ENCODE measurements around the gene SCUBE1. TPM values are rescaled to one million over a fixed set of nuclear protein-coding genes. Genes with fewer than 3 reads are reported as not detected.

SCUBE1 gene
- total RNA-seq, 1 experiment from 2014 or later: not detected

DNA sequence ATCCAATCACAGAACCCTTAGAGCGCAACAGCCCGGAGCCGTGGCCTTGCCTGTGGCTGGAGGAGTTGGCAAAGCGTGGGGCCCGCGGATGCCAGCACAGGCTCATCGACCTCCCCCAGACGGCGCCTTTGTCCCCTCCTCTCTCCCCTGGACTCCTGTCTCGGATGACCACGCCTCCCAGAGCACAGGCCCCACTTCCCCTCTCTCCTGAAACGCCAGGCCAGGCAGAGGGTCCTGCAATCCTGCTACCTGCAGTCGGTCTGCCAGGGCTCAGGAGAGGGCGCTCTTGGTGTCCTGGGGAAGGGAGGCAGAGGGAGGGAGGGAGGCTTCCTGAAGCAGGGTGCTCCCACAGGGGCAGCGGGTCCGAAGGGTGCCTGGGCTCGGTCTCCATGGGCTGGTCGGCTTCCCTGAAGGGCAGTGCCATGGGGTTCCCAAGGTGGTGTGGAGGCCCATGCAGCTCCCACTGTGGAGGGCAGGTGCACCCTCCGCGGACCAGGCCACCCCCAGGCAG lies 139.6 kb downstream of the SCUBE1 start:
- POLR2A ChIA-PET: no interaction called here
- no peak for TF ChIP-seq SIN3A (IDR thresholded peaks at IDR 0.05; ENCODE audit: borderline replicate concordance, insufficient read depth, low read depth, low read length)
- TF ChIP-seq POLR2AphosphoS5 (IDR thresholded peaks at IDR 0.05; ENCODE audit: low read depth, low read length): no peak
- no peak for TF ChIP-seq CTCF (IDR thresholded peaks at IDR 0.05)
- TF ChIP-seq REST (IDR thresholded peaks at IDR 0.05; ENCODE audit: insufficient read depth in 1 of 2, low read depth in 2 of 2, low read length in 1 of 2): no peak
- no peak for TF ChIP-seq TCF7L2 (IDR thresholded peaks at IDR 0.05; ENCODE audit: low read depth, low read length)
- no peaks in the 10 kb centered on the region for H3K9me3 ChIP-seq (ENCODE audit: control insufficient read depth, insufficient read depth, low read depth, low read length)
- DNase-seq (ENCODE audit: low read depth, low spot score) (no peak), ATAC-seq (no peak)
- CTCF ChIA-PET: no interaction called here
- no peaks in the 10 kb centered on the region for H3K27me3 ChIP-seq (ENCODE audit: control insufficient read depth, insufficient read depth, low read length)
- intact Hi-C loops (cut with micrococcal nuclease; ENCODE audit: unreplicated experiment) (no loop called here), in situ Hi-C loops (cut with HindIII; ENCODE audit: low pct_unique_long_range_greater_than_20kb, low sequenced_read_pairs) (no loop called here)
- no peak overlapping the region for H3K27ac ChIP-seq (ENCODE audit: low read length)
- BruUV-seq (replicated peaks): no TSS peak
- H3K4me1 ChIP-seq (ENCODE audit: control insufficient read depth, insufficient read depth, low read length): no peaks in the 10 kb centered on the region
- no peaks in the 10 kb centered on the region for H3K36me3 ChIP-seq (ENCODE audit: control insufficient read depth, insufficient read depth, low read length)
- no peak overlapping the region for H3K4me3 ChIP-seq (ENCODE audit: low read depth in 2 of 2, low read length in 2 of 2)

GRCh38 chr22:43202756-43203410 lies 140.3 kb downstream of the SCUBE1 start:
- Histone ChIP-seq H3K4me3 (ENCODE audit: low read depth in 2 of 2, low read length in 2 of 2) (no peak overlapping the region), H3K4me1 (ENCODE audit: control insufficient read depth, insufficient read depth, low read length) (no peaks in the 10 kb centered on the region), H3K27me3 (ENCODE audit: control insufficient read depth, insufficient read depth, low read length) (no peaks in the 10 kb centered on the region), H3K27ac (ENCODE audit: low read length) (no peak overlapping the region), H3K9me3 (ENCODE audit: control insufficient read depth, insufficient read depth, low read depth, low read length) (no peaks in the 10 kb centered on the region), H3K36me3 (ENCODE audit: control insufficient read depth, insufficient read depth, low read length) (no peaks in the 10 kb centered on the region)
- intact Hi-C loops (cut with micrococcal nuclease; ENCODE audit: unreplicated experiment) (no loop called here), in situ Hi-C loops (cut with HindIII; ENCODE audit: low pct_unique_long_range_greater_than_20kb, low sequenced_read_pairs) (no loop called here)
- TF ChIP-seq TCF7L2 (IDR thresholded peaks at IDR 0.05; ENCODE audit: low read depth, low read length): no peak
- TF ChIP-seq POLR2AphosphoS5 (IDR thresholded peaks at IDR 0.05; ENCODE audit: low read depth, low read length): no peak
- TF ChIP-seq REST (IDR thresholded peaks at IDR 0.05; ENCODE audit: insufficient read depth in 1 of 2, low read depth in 2 of 2, low read length in 1 of 2): no peak
- POLR2A ChIA-PET: no interaction called here
- no peak for DNase-seq (ENCODE audit: low read depth, low spot score)
- ATAC-seq: no peak
- BruUV-seq (replicated peaks): no TSS peak
- CTCF ChIA-PET: no interaction called here
